SK-N-SH (cell line): Measurements from ENCODE around the gene HOXB9. TPM values are rescaled to one million over a fixed set of nuclear protein-coding genes. Genes with fewer than 3 reads are reported as not detected.
A peak's percentile ranks its signal among the peaks of the same experiment; 100 is the strongest.

Experiments used
- CTCF ChIA-PET: fragments of 300-600, 350-600 bp; formaldehyde crosslinking; extraction: SDS; loops from one replicate; lab custom pipeline; 2021; lab: Yijun Ruan, JAX
- POLR2A ChIA-PET: fragments of 350-600 bp; sonication (Branson Sonifier 250); formaldehyde crosslinking; extraction: SDS; loops from one replicate; lab custom pipeline; 2020; ENCODE audit warnings: antibody characterized with exemption, inconsistent platforms; lab: Yijun Ruan, JAX
- DNase-seq: peaks from one replicate; pipeline ENCODE4 v3.0.0; 2012
- H2AFZ ChIP-seq: fragments of 200-600 bp; sonication (generic); 2 replicates; pipeline ENCODE4 v1.8.1; 2016; ENCODE audit warnings: antibody characterized with exemption, mild to moderate bottlenecking, low read depth
- H3F3A ChIP-seq: fragments of 200-600 bp; sonication (generic); replicated peaks from 2 replicates; pipeline ENCODE3; 2016; ENCODE audit warnings: antibody characterized with exemption, mild to moderate bottlenecking; ENCODE audit not compliant: insufficient read depth
- H3K27ac ChIP-seq, 2 experiments: fragments of 200-500 bp in 1 of 2; fragments of 200-600 bp in 1 of 2; sonication (Bioruptor generic) in 1 of 2; sonication (generic), shearing (Covaris generic) in 1 of 2; 2 replicates each; pipeline versions ENCODE4 v1.5.1 to v1.6.1; 2014 to 2016; ENCODE audit warnings: low read depth in 2 of 2, inconsistent platforms in 1 of 2, low read length in 1 of 2, mild to moderate bottlenecking in 1 of 2, mixed read lengths in 1 of 2
- H3K27me3 ChIP-seq: fragments of 200-600 bp; sonication (generic), shearing (Covaris generic); 2 replicates; pipeline ENCODE4 v1.6.1; 2016; ENCODE audit warnings: mixed run types; ENCODE audit not compliant: insufficient read depth
- H3K36me3 ChIP-seq, 2 experiments: fragments of 200-500 bp in 1 of 2; fragments of 200-600 bp in 1 of 2; sonication (Bioruptor generic) in 1 of 2; sonication (generic) in 1 of 2; replicated peaks in 1 of 2; 2 replicates each; pipeline versions ENCODE3 to v1.5.1; 2014 to 2016; ENCODE audit warnings: low read length in 1 of 2, mild to moderate bottlenecking in 1 of 2; ENCODE audit not compliant: insufficient read depth in 2 of 2, control insufficient read depth in 1 of 2
- H3K4me1 ChIP-seq, 2 experiments: fragments of 200-500 bp in 1 of 2; fragments of 200-600 bp in 1 of 2; sonication (Bioruptor generic) in 1 of 2; sonication (generic), shearing (Covaris generic) in 1 of 2; 2 replicates each; pipeline versions ENCODE4 v1.5.1 to v1.6.1; 2014 to 2016; ENCODE audit warnings: low read depth in 1 of 2, low read length in 1 of 2, mixed run types in 1 of 2; ENCODE audit not compliant: insufficient read depth in 2 of 2, control insufficient read depth in 1 of 2
- H3K4me2 ChIP-seq: fragments of 200-600 bp; sonication (generic), shearing (Covaris generic); 2 replicates; pipeline ENCODE4 v1.6.1; 2017; ENCODE audit warnings: mixed run types
- H3K4me3 ChIP-seq, 2 experiments: fragments of 200-500 bp in 1 of 2; fragments of 200-600 bp in 1 of 2; sonication (Bioruptor generic) in 1 of 2; sonication (generic), shearing (Covaris generic) in 1 of 2; 2 replicates each; pipeline versions ENCODE4 v1.5.1 to v1.8.1; 2014 to 2016; ENCODE audit warnings: low read depth in 2 of 2, inconsistent platforms in 1 of 2, low read length in 1 of 2, mild to moderate bottlenecking in 1 of 2, mixed read lengths in 1 of 2, moderate library complexity in 1 of 2
- H3K79me2 ChIP-seq: fragments of 200-600 bp; sonication (generic); 2 replicates; pipeline ENCODE4 v1.8.1; 2017; ENCODE audit warnings: mild to moderate bottlenecking; ENCODE audit not compliant: insufficient read depth
- H3K9ac ChIP-seq: fragments of 200-600 bp; sonication (generic); 2 replicates; pipeline ENCODE4 v1.6.1; 2017; ENCODE audit warnings: mixed run types
- H3K9me2 ChIP-seq: fragments of 200-600 bp; sonication (generic); 2 replicates; pipeline ENCODE4 v1.6.1; 2017; ENCODE audit warnings: mixed run types
- H3K9me3 ChIP-seq: fragments of 200-600 bp; sonication (generic); 2 replicates; pipeline ENCODE4 v1.6.1; 2017; ENCODE audit warnings: mixed run types, mild to moderate bottlenecking, moderate library complexity
- H4K20me1 ChIP-seq: fragments of 200-600 bp; sonication (generic); 2 replicates; pipeline ENCODE4 v1.6.1; 2017; ENCODE audit warnings: mild to moderate bottlenecking, mixed run types; ENCODE audit not compliant: insufficient read depth
- CHD2 ChIP-seq: fragments of 150-350 bp; IDR thresholded peaks from 2 replicates; pipeline ENCODE4 v1.6.1; 2018; ENCODE audit warnings: low read length; ENCODE audit not compliant: partially characterized antibody
- ELF1 ChIP-seq: IDR thresholded peaks from 2 replicates; pipeline ENCODE4 v1.4.0; 2012
- FOXJ3 ChIP-seq: sonication (generic); formaldehyde crosslinking; IDR thresholded peaks from 2 replicates; pipeline ENCODE4 v1.5.1; 2020; ENCODE audit warnings: mild to moderate bottlenecking, missing genetic modification reagents
- FOXM1 ChIP-seq: IDR thresholded peaks from 2 replicates; pipeline ENCODE4 v1.4.0; 2012; ENCODE audit warnings: low read depth, mild to moderate bottlenecking
- GABPA ChIP-seq: IDR thresholded peaks from 2 replicates; pipeline ENCODE4 v1.4.0; 2012; ENCODE audit warnings: low read depth, mild to moderate bottlenecking
- IRF3 ChIP-seq: fragments of 150-350 bp; IDR thresholded peaks from 2 replicates; pipeline ENCODE4 v1.6.1; 2016; ENCODE audit warnings: mild to moderate bottlenecking, low read depth, low read length
- MAX ChIP-seq: IDR thresholded peaks from 2 replicates; pipeline ENCODE4 v1.4.0; 2012; ENCODE audit warnings: low read depth
- MXI1 ChIP-seq: IDR thresholded peaks from 2 replicates; pipeline ENCODE4 v1.6.1; 2012; ENCODE audit warnings: mild to moderate bottlenecking, low read depth, low read length, improper control_type of control experiment
- NFIC ChIP-seq: IDR thresholded peaks from 2 replicates; pipeline ENCODE4 v1.4.0; 2012; ENCODE audit warnings: borderline replicate concordance
- NRF1 ChIP-seq: IDR thresholded peaks from 2 replicates; pipeline ENCODE4 v1.6.1; 2012; ENCODE audit warnings: low read depth, mild to moderate bottlenecking, low read length
- PBX3 ChIP-seq: IDR thresholded peaks from 2 replicates; pipeline ENCODE4; 2012
- REST ChIP-seq: IDR thresholded peaks from 2 replicates; pipeline ENCODE4 v1.6.1; 2012; ENCODE audit warnings: mild to moderate bottlenecking, low read depth, low read length, moderate library complexity
- RXRA ChIP-seq: IDR thresholded peaks from 2 replicates; pipeline ENCODE4 v1.4.0; 2012; ENCODE audit warnings: low read depth, mild to moderate bottlenecking, borderline replicate concordance
- TCF12 ChIP-seq: IDR thresholded peaks from 2 replicates; pipeline ENCODE4 v1.4.0; 2012
- USF1 ChIP-seq: IDR thresholded peaks from 2 replicates; pipeline ENCODE4 v1.4.0; 2012; ENCODE audit warnings: low read depth, borderline replicate concordance
- WGBS: methylation state at CpG from one replicate; pipeline ENCODE4 v1.1.6; 2017; ENCODE audit warnings: low lambda C conversion rate; 5-methylcytosine and 5-hydroxymethylcytosine counted together
- polyA plus RNA-seq, 3 experiments: library from polyadenylated mRNA; depleted of rRNA; stranded (reverse); fragments of >200 nt; gene quantifications; 2 replicates each; pipeline ENCODE4 v1.2.3, GENCODE V29; 2012

The HOXB9 gene
- polyA plus RNA-seq, 1 of the 3 experiments (the other 2 are of a cell fraction), result not detected

GRCh38 chr17:48590607-48591161, 35.5 kb downstream of the HOXB9 start (continued):
- TF ChIP-seq GABPA (no peak), FOXJ3 (CRISPR knock-in tag) (no peak), TCF12 (no peak), ELF1 (no peak), FOXM1 (no peak), NFIC (no peak)

- H2AFZ ChIP-seq, result no peak within 1 kb of the TSS
- H3K4me2 ChIP-seq, result peak within 1 kb of the TSS; percentile 60; the same call in 1 of the 2 replicates
- peaks cover 2 to 6% of the 10 kb centered on the region in 2 experiments; a peak in 1 of 4 replicates for H3K4me1 ChIP-seq
- WGBS, result 22% methylated on average over 23 of the region's 23 CpGs
- no peak within 1 kb of the TSS for H3K27ac ChIP-seq
- no peaks in the 10 kb centered on the region for H4K20me1 ChIP-seq
- no peak within 1 kb of the TSS for H3K4me3 ChIP-seq
- no peaks in the 10 kb centered on the region for H3K9me3 ChIP-seq
- no peaks in the 10 kb centered on the region for H3K36me3 ChIP-seq
- H3K27me3 ChIP-seq, result peaks cover 98% of the 10 kb centered on the region
- TF ChIP-seq NFIC (no peak), IRF3 (no peak), RXRA (no peak), MXI1 (no peak), USF1 (no peak), MAX (no peak), CHD2 (no peak), PBX3 (no peak), REST (no peak), NRF1 (no peak)
- ChIA-PET CTCF (interaction anchor here (1.2 to 3.3 kb wide), 3 partner anchors 20 to 330 kb away, joined by 3 to 20 read pairs (median 4); no protein-coding TSS in a partner anchor), POLR2A (no interaction called here)
- H3K9me2 ChIP-seq, result no peaks in the 10 kb centered on the region
- no peak for DNase-seq
- peaks cover 4% of the 10 kb centered on the region for H3F3A ChIP-seq
- H3K79me2 ChIP-seq, result no peaks in the 10 kb centered on the region
- no peak within 1 kb of the TSS for H3K9ac ChIP-seq
These were observed 36.1 kb downstream of the HOXB9 start, which contains the start of gene HOXB3 for GRCh38 chr17:48589831-48590606. HOXB3 (minus strand) TSS chr17:48590241; CDS start chr17:48552474, 37,767 bp downstream.
